ENCODE results near the gene NAV3. TPM values are rescaled to one million over a fixed set of nuclear protein-coding genes. Genes with fewer than 3 reads are reported as not detected.

NAV3 gene
- total RNA-seq, 2 donors from 2014 or later: 9.0 to 12.6 TPM

- no peak for TF ChIP-seq CTCF (IDR thresholded peaks at IDR 0.05)
- no peak for TF ChIP-seq POLR2A (IDR thresholded peaks at IDR 0.05)
- no peak for TF ChIP-seq POLR2AphosphoS5 (IDR thresholded peaks at IDR 0.05)
- H3K27me3 ChIP-seq (replicated peaks; ENCODE audit: insufficient read depth): no peaks in the 10 kb centered on the region
- H3K27ac ChIP-seq: no peak overlapping the region
- H3K9me3 ChIP-seq: no peaks in the 10 kb centered on the region
- intact Hi-C loops (cut with DNase I): no loop called here
- no peaks in the 10 kb centered on the region for H3K4me1 ChIP-seq (replicated peaks)
- DNase-seq (ENCODE audit: low spot score): no peak
- no peaks in the 10 kb centered on the region for H3K36me3 ChIP-seq
- no peak overlapping the region for H3K4me3 ChIP-seq
Measured at GRCh38 chr12:77893918-77894317, 63.2 kb downstream of the NAV3 start.

- no peak overlapping the region for H3K27ac ChIP-seq
- no peak overlapping the region for H3K4me3 ChIP-seq
- TF ChIP-seq CTCF (IDR thresholded peaks at IDR 0.05): no peak
- TF ChIP-seq POLR2A (IDR thresholded peaks at IDR 0.05): no peak
- no peak for TF ChIP-seq POLR2AphosphoS5 (IDR thresholded peaks at IDR 0.05)
- no peaks in the 10 kb centered on the region for H3K9me3 ChIP-seq
- H3K4me1 ChIP-seq (replicated peaks): no peaks in the 10 kb centered on the region
- no peaks in the 10 kb centered on the region for H3K27me3 ChIP-seq (replicated peaks; ENCODE audit: insufficient read depth)
- no peak for DNase-seq (ENCODE audit: low spot score)
- intact Hi-C loops (cut with DNase I): no loop called here
- WGBS: 91% methylated on average over 2 of the region's 2 CpGs
- H3K36me3 ChIP-seq: no peaks in the 10 kb centered on the region
Measured at GRCh38 chr12:77894556-77894955, 63.9 kb downstream of the NAV3 start.

GRCh38 chr12:77895699-77896098, 65.0 kb downstream of the NAV3 start:
- Histone ChIP-seq H3K9me3 (no peaks in the 10 kb centered on the region), H3K4me1 (replicated peaks) (no peaks in the 10 kb centered on the region), H3K27ac (no peak overlapping the region), H3K4me3 (no peak overlapping the region), H3K27me3 (replicated peaks; ENCODE audit: insufficient read depth) (no peaks in the 10 kb centered on the region), H3K36me3 (no peaks in the 10 kb centered on the region)
- DNase-seq (ENCODE audit: low spot score): no peak
- intact Hi-C loops (cut with DNase I): no loop called here
- TF ChIP-seq POLR2AphosphoS5 (IDR thresholded peaks at IDR 0.05): no peak
- no peak for TF ChIP-seq POLR2A (IDR thresholded peaks at IDR 0.05)
- TF ChIP-seq CTCF (IDR thresholded peaks at IDR 0.05): no peak

- Histone ChIP-seq H3K9me3 (no peaks in the 10 kb centered on the region), H3K4me3 (no peak overlapping the region), H3K36me3 (no peaks in the 10 kb centered on the region), H3K27ac (no peak overlapping the region), H3K4me1 (replicated peaks) (no peaks in the 10 kb centered on the region), H3K27me3 (replicated peaks; ENCODE audit: insufficient read depth) (no peaks in the 10 kb centered on the region)
- DNase-seq (ENCODE audit: low spot score): no peak
- whole genome bisulfite sequencing: 89% methylated on average over 1 of the region's 1 CpG
- intact Hi-C loops (cut with DNase I): no loop called here
- TF ChIP-seq CTCF (IDR thresholded peaks at IDR 0.05): no peak
- TF ChIP-seq POLR2AphosphoS5 (IDR thresholded peaks at IDR 0.05): no peak
- no peak for TF ChIP-seq POLR2A (IDR thresholded peaks at IDR 0.05)
Measured at GRCh38 chr12:77907936-77908335, 77.2 kb downstream of the NAV3 start.

- H3K4me1 ChIP-seq (replicated peaks): no peaks in the 10 kb centered on the region
- H3K27ac ChIP-seq: no peak overlapping the region
- no peak for DNase-seq (ENCODE audit: low spot score)
- no peaks in the 10 kb centered on the region for H3K27me3 ChIP-seq (replicated peaks; ENCODE audit: insufficient read depth)
- H3K9me3 ChIP-seq: no peaks in the 10 kb centered on the region
- no peak for TF ChIP-seq POLR2AphosphoS5 (IDR thresholded peaks at IDR 0.05)
- no peak for TF ChIP-seq CTCF (IDR thresholded peaks at IDR 0.05)
- no peak for TF ChIP-seq POLR2A (IDR thresholded peaks at IDR 0.05)
- intact Hi-C loops (cut with DNase I): no loop called here
- WGBS: 46% methylated on average over 2 of the region's 2 CpGs
- no peak overlapping the region for H3K4me3 ChIP-seq
- no peaks in the 10 kb centered on the region for H3K36me3 ChIP-seq
Measured at GRCh38 chr12:77914081-77914488, 83.4 kb downstream of the NAV3 start.

Data from prostate gland (tissue), 2 donors.